Mucosa of rectum (tissue), 2 donors: ENCODE data around the gene CLDN22.

Source experiments
- H3K27ac ChIP-seq, 2 donors: one replicate each; pipeline ENCODE4 v1.7.0; 2013; ENCODE audit warnings: inconsistent platforms in 2 of 2, low read depth in 2 of 2, low read length in 2 of 2
- H3K27me3 ChIP-seq, 2 donors: one replicate each; pipeline ENCODE4 v1.7.0; 2013; ENCODE audit warnings: low read length in 2 of 2; ENCODE audit not compliant: control insufficient read depth in 2 of 2, insufficient read depth in 2 of 2
- H3K36me3 ChIP-seq, 2 donors: one replicate each; pipeline ENCODE4 v1.7.0; 2013; ENCODE audit warnings: low read length in 2 of 2; ENCODE audit not compliant: control insufficient read depth in 2 of 2, insufficient read depth in 2 of 2
- H3K4me1 ChIP-seq, 2 donors: one replicate each; pipeline ENCODE4 v1.7.0; 2013; ENCODE audit warnings: low read length in 2 of 2, mild to moderate bottlenecking in 1 of 2; ENCODE audit not compliant: control insufficient read depth in 2 of 2, insufficient read depth in 2 of 2
- H3K4me3 ChIP-seq, 2 donors: one replicate each; pipeline ENCODE4 v1.7.0; 2013; ENCODE audit warnings: low read length in 2 of 2
- H3K9ac ChIP-seq, 2 donors: one replicate each; pipeline ENCODE4 v1.7.0; 2013; ENCODE audit warnings: low read length in 2 of 2, low read depth in 1 of 2, mild to moderate bottlenecking in 1 of 2
- H3K9me3 ChIP-seq, 2 donors: one replicate each; pipeline ENCODE4 v1.7.0; 2013; ENCODE audit warnings: low read length in 2 of 2; ENCODE audit not compliant: control insufficient read depth in 2 of 2
- donor health status: healthy.
- donor health status: Normal muscosa, but diverticular disease.

The CLDN22 gene

GRCh38 chr4:183300655-183301054, 19.4 kb downstream of the CLDN22 start:
- no peak overlapping the region for H3K9ac ChIP-seq
- H3K4me3 ChIP-seq, result no peak overlapping the region
- H3K4me1 ChIP-seq, result no peaks in the 10 kb centered on the region
- no peaks in the 10 kb centered on the region for H3K27me3 ChIP-seq
- H3K27ac ChIP-seq, result no peak overlapping the region
- no peaks in the 10 kb centered on the region for H3K9me3 ChIP-seq
- H3K36me3 ChIP-seq, result no peaks in the 10 kb centered on the region

GRCh38 chr4:183300070-183300469, 20.0 kb downstream of the CLDN22 start:
- H3K4me3 ChIP-seq, result no peak overlapping the region
- H3K9ac ChIP-seq, result no peak overlapping the region
- no peaks in the 10 kb centered on the region for H3K27me3 ChIP-seq
- H3K27ac ChIP-seq, result no peak overlapping the region
- H3K36me3 ChIP-seq, result no peaks in the 10 kb centered on the region
- H3K4me1 ChIP-seq, result no peaks in the 10 kb centered on the region
- H3K9me3 ChIP-seq, result no peaks in the 10 kb centered on the region

DNA sequence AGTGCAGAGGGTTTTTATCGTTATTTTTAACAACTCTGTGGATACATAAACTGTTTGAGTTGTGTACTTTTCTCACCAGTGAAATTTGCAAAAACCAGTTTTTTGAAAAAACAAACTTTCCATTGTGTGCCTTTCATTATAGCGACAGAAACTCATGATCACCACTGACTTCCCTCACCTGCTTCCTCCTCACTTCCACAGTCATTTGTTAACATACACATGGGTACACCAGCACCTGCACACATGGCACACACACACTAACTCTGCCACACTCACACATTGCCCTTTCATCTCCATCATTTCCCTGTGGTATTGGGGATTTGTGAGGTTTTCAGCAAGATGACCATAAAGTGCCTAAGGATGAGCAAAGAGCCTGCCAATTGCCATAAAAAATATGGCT, 20.6 kb downstream of the CLDN22 start:
- no peaks in the 10 kb centered on the region for H3K9me3 ChIP-seq
- no peak overlapping the region for H3K27ac ChIP-seq
- H3K9ac ChIP-seq, result no peak overlapping the region
- no peaks in the 10 kb centered on the region for H3K27me3 ChIP-seq
- H3K36me3 ChIP-seq, result no peaks in the 10 kb centered on the region
- H3K4me3 ChIP-seq, result no peak overlapping the region
- H3K4me1 ChIP-seq, result no peaks in the 10 kb centered on the region

DNA sequence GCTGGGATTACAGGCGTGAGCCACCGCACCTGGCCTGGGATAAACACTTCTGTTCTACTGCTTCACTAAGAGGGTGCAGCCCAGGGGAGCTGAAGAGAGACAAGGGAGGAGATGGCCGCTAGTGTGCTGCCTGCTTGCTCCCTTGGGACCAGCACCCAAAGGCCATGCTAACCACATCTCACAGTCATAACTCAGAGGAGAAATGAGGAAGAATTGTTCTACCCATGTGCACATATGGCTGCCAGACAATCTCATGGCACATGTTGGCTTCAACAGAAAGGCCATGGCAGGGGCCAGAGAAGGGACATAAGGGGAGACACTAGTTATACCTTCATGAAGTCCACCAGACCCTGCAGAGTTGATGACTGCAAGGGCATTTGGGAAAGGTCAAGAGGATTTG, 22.4 kb downstream of the CLDN22 start:
- no peaks in the 10 kb centered on the region for H3K4me1 ChIP-seq
- no peaks in the 10 kb centered on the region for H3K9me3 ChIP-seq
- H3K4me3 ChIP-seq, result no peak overlapping the region
- no peaks in the 10 kb centered on the region for H3K36me3 ChIP-seq
- H3K27me3 ChIP-seq, result no peaks in the 10 kb centered on the region
- no peak overlapping the region for H3K27ac ChIP-seq
- no peak overlapping the region for H3K9ac ChIP-seq

GRCh38 chr4:183295711-183296110, 24.4 kb downstream of the CLDN22 start:
- no peak overlapping the region for H3K9ac ChIP-seq
- no peaks in the 10 kb centered on the region for H3K4me1 ChIP-seq
- H3K9me3 ChIP-seq, result no peaks in the 10 kb centered on the region
- no peak overlapping the region for H3K4me3 ChIP-seq
- no peak overlapping the region for H3K27ac ChIP-seq
- no peaks in the 10 kb centered on the region for H3K27me3 ChIP-seq
- no peaks in the 10 kb centered on the region for H3K36me3 ChIP-seq

- Histone ChIP-seq H3K36me3 (no peaks in the 10 kb centered on the region), H3K4me3 (no peak overlapping the region), H3K4me1 (no peaks in the 10 kb centered on the region), H3K9me3 (no peaks in the 10 kb centered on the region), H3K27me3 (no peaks in the 10 kb centered on the region), H3K27ac (no peak overlapping the region), H3K9ac (no peak overlapping the region)
Observed at GRCh38 chr4:183291070-183291469, 29.0 kb downstream of the CLDN22 start.

- Histone ChIP-seq H3K9ac (no peak overlapping the region), H3K4me3 (no peak overlapping the region), H3K9me3 (no peaks in the 10 kb centered on the region), H3K27me3 (no peaks in the 10 kb centered on the region), H3K36me3 (no peaks in the 10 kb centered on the region), H3K4me1 (no peaks in the 10 kb centered on the region), H3K27ac (no peak overlapping the region)
Observed at GRCh38 chr4:183289688-183290087, 30.4 kb downstream of the CLDN22 start.

DNA sequence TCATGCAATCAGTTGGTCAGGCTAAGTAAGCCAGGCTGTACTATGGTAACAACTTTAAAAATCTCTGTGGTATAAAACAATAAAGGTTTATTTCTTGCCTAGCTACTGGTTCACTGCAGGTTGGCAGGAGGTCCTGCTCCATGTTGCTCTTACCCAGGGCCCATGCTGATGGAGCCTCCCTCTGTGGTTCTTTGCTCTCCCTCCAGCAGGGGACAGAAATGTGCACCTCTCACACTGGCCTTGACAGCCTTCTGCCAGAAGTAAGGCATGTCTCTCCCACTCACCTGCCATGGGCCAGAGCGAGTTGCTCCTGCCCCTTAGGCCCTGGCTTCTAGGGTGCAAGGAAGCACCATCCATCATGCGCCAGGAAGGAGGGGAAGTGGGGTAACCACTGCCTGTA, 31.1 kb downstream of the CLDN22 start:
- Histone ChIP-seq H3K27ac (no peak overlapping the region), H3K4me1 (no peaks in the 10 kb centered on the region), H3K4me3 (no peak overlapping the region), H3K27me3 (no peaks in the 10 kb centered on the region), H3K36me3 (no peaks in the 10 kb centered on the region), H3K9me3 (no peaks in the 10 kb centered on the region), H3K9ac (no peak overlapping the region)

DNA sequence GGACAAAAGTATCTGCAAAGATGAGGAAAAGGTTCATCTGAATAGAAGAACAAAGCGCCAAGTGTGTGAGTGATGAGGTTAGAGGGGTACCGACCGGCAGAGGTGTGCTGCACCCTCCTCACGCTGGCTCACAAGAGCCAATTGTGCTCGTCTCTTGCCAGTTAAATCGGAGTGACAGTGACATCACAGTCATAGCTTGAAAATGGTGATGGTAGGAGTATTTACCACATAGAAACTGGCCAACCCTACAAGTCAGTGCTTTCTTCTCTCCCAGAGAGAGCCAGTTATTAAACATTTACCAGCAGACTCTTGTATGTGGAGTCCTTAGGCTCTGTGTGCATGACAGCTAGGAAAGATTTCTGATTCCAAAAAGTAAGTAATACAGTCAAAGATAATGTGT, 32.4 kb downstream of the CLDN22 start:
- Histone ChIP-seq H3K9me3 (no peaks in the 10 kb centered on the region), H3K27ac (no peak overlapping the region), H3K4me3 (no peak overlapping the region), H3K9ac (no peak overlapping the region), H3K27me3 (no peaks in the 10 kb centered on the region), H3K4me1 (no peaks in the 10 kb centered on the region), H3K36me3 (no peaks in the 10 kb centered on the region)

GRCh38 chr4:183287309-183287659, 32.8 kb downstream of the CLDN22 start:
- Histone ChIP-seq H3K27me3 (no peaks in the 10 kb centered on the region), H3K4me3 (no peak overlapping the region), H3K9ac (no peak overlapping the region), H3K36me3 (no peaks in the 10 kb centered on the region), H3K9me3 (no peaks in the 10 kb centered on the region), H3K27ac (no peak overlapping the region), H3K4me1 (no peaks in the 10 kb centered on the region)

- no peaks in the 10 kb centered on the region for H3K4me1 ChIP-seq
- H3K27me3 ChIP-seq, result no peaks in the 10 kb centered on the region
- H3K9me3 ChIP-seq, result no peaks in the 10 kb centered on the region
- no peak overlapping the region for H3K9ac ChIP-seq
- H3K27ac ChIP-seq, result no peak overlapping the region
- H3K4me3 ChIP-seq, result no peak overlapping the region
- H3K36me3 ChIP-seq, result no peaks in the 10 kb centered on the region
Observed at GRCh38 chr4:183286590-183287308, 33.3 kb downstream of the CLDN22 start.
